GM23248 (cell line): ENCODE measurements around the gene MCEMP1. TPM values are rescaled to one million over a fixed set of nuclear protein-coding genes. Genes with fewer than 3 reads are reported as not detected.

Experiments used
- DNase-seq: peaks from one replicate; pipeline ENCODE4 v3.0.0-alpha.2; 2015
- H2AFZ ChIP-seq: fragments of 200-600 bp; sonication (generic); 2 replicates; pipeline ENCODE4 v1.6.1; 2016; ENCODE audit warnings: antibody characterized with exemption
- H3F3A ChIP-seq: fragments of 200-600 bp; sonication (generic); 2 replicates; pipeline ENCODE4 v1.6.1; 2016; ENCODE audit warnings: mild to moderate bottlenecking, antibody characterized with exemption, mixed run types; ENCODE audit not compliant: insufficient read depth
- H3K27ac ChIP-seq: fragments of 200-600 bp; sonication (generic); 2 replicates; pipeline ENCODE4 v1.5.1; 2016; ENCODE audit warnings: mild to moderate bottlenecking
- H3K27me3 ChIP-seq: fragments of 200-600 bp; sonication (generic); replicated peaks from 2 replicates; pipeline ENCODE4 v1.6.1; 2016; ENCODE audit warnings: mild to moderate bottlenecking; ENCODE audit not compliant: insufficient read depth
- H3K36me3 ChIP-seq: fragments of 200-600 bp; sonication (generic); 2 replicates; pipeline ENCODE4 v1.6.1; 2016; ENCODE audit warnings: low read depth, mild to moderate bottlenecking
- H3K4me1 ChIP-seq: fragments of 200-600 bp; sonication (generic); 2 replicates; pipeline ENCODE4 v1.6.1; 2016; ENCODE audit warnings: mild to moderate bottlenecking; ENCODE audit not compliant: insufficient read depth
- H3K4me2 ChIP-seq: fragments of 200-600 bp; sonication (generic); one replicate; pipeline ENCODE4 v1.6.1; 2016; ENCODE audit warnings: mild to moderate bottlenecking; ENCODE audit not compliant: unreplicated experiment
- H3K4me3 ChIP-seq: fragments of 200-600 bp; sonication (generic); 2 replicates; pipeline ENCODE4 v1.5.1; 2016; ENCODE audit warnings: mild to moderate bottlenecking
- H3K79me2 ChIP-seq: fragments of 200-600 bp; sonication (generic); 2 replicates; pipeline ENCODE4 v1.6.1; 2016; ENCODE audit warnings: mild to moderate bottlenecking; ENCODE audit not compliant: insufficient read depth
- H3K9ac ChIP-seq: fragments of 200-600 bp; sonication (generic); 2 replicates; pipeline ENCODE4 v1.6.1; 2016; ENCODE audit warnings: mild to moderate bottlenecking
- H3K9me2 ChIP-seq: fragments of 200-600 bp; sonication (generic); 2 replicates; pipeline ENCODE4 v1.6.1; 2016; ENCODE audit warnings: mixed run types, mild to moderate bottlenecking, moderate library complexity; ENCODE audit not compliant: insufficient read depth
- H3K9me3 ChIP-seq: fragments of 200-600 bp; sonication (generic); one replicate; pipeline ENCODE4 v1.6.1; 2017; ENCODE audit warnings: low read depth
- H4K20me1 ChIP-seq: fragments of 200-600 bp; sonication (generic); 2 replicates; pipeline ENCODE4 v1.6.0; 2016; ENCODE audit not compliant: insufficient read depth
- EZH2 ChIP-seq: fragments of 200-600 bp; sonication (generic); IDR thresholded peaks from 2 replicates; pipeline ENCODE4 v1.6.1; 2018; ENCODE audit warnings: antibody characterized with exemption, mild to moderate bottlenecking; ENCODE audit not compliant: insufficient read depth, poor library complexity, severe bottlenecking
- EZH2phosphoT487 ChIP-seq: fragments of 200-600 bp; sonication (generic); IDR thresholded peaks from 2 replicates; pipeline ENCODE4 v1.6.1; 2018; ENCODE audit warnings: antibody characterized with exemption, moderate library complexity, mild to moderate bottlenecking, low read depth; ENCODE audit not compliant: insufficient read depth
- WGBS, 2 experiments: methylation state at CpG; one replicate each; pipeline ENCODE4 v1.1.6; 2015 to 2017; ENCODE audit warnings: low lambda C conversion rate in 2 of 2, low coverage in 1 of 2; ENCODE audit errors: missing lambda C conversion rate in 2 of 2; 5-methylcytosine and 5-hydroxymethylcytosine counted together
- in situ Hi-C: fragments of 300-500 bp; cut with MboI; formaldehyde crosslinking; loops from 2 replicates; pipeline ENCODE4 v1.15.0; 2020
- polyA plus RNA-seq: library from polyadenylated mRNA; unstranded; fragments of >200 nt; fragmentation: Nextera tagmentation; extraction: Ambion mirVana; gene quantifications from 2 replicates; pipeline ENCODE4 v1.2.1, GENCODE V29; 2016
- total RNA-seq: library from RNA; depleted of rRNA; stranded (reverse); fragments of >200 nt; shearing (Covaris generic); gene quantifications from 2 replicates; pipeline ENCODE4 v1.2.3, GENCODE V29; 2014; rRNA removed

Gene MCEMP1
- total RNA-seq: not detected in 2 replicates
- not detected in 2 replicates for polyA plus RNA-seq

GRCh38 chr19:7676854-7677253 is at the start of gene MCEMP1:
Gene MCEMP1, plus strand, starts transcription at chr19:7677090. Its CDS starts 31 bp downstream, at chr19:7677121.
- Histone ChIP-seq H4K20me1 (no peaks in the 10 kb centered on the region), H3K9ac (no peak within 1 kb of the TSS), H3K27me3 (peaks cover 11% of the 10 kb centered on the region; the same call in 1 of the 2 replicates), H2AFZ (no peak within 1 kb of the TSS), H3K4me3 (no peak within 1 kb of the TSS), H3K9me3 (no peaks in the 10 kb centered on the region), H3F3A (no peaks in the 10 kb centered on the region), H3K4me1 (no peaks in the 10 kb centered on the region), H3K4me2 (no peak within 1 kb of the TSS), H3K79me2 (peaks cover 12% of the 10 kb centered on the region), H3K9me2 (no peaks in the 10 kb centered on the region), H3K36me3 (no peaks in the 10 kb centered on the region), H3K27ac (no peak within 1 kb of the TSS)
- WGBS, 2 experiments: 51 to 52% methylated on average over 10 of the region's 10 CpGs
- DNase-seq: no peak
- in situ Hi-C loops: loop anchor here (10.0 kb wide), 1 partner anchor 112 kb away; no protein-coding TSS in a partner anchor
- no peak for TF ChIP-seq EZH2
- no peak for TF ChIP-seq EZH2phosphoT487

GRCh38 chr19:7627166-7627565 is 49.7 kb upstream of the MCEMP1 start:
- H3K79me2 ChIP-seq: peaks cover 70% of the 10 kb centered on the region
- H3F3A ChIP-seq: no peaks in the 10 kb centered on the region
- H2AFZ ChIP-seq: no peak overlapping the region
- WGBS, 2 experiments: 87 to 89% methylated on average over 20 to 24 of the region's 24 CpGs
- H3K9me3 ChIP-seq: no peaks in the 10 kb centered on the region
- H3K36me3 ChIP-seq: no peaks in the 10 kb centered on the region
- H3K27ac ChIP-seq: no peak overlapping the region
- H3K27me3 ChIP-seq: no peaks in the 10 kb centered on the region
- no peak overlapping the region for H3K4me3 ChIP-seq
- in situ Hi-C loops: no loop called here
- H3K9ac ChIP-seq: no peak overlapping the region
- H3K4me1 ChIP-seq: peaks cover 14% of the 10 kb centered on the region
- no peaks in the 10 kb centered on the region for H3K9me2 ChIP-seq
- DNase-seq: no peak
- H4K20me1 ChIP-seq: no peaks in the 10 kb centered on the region
- TF ChIP-seq EZH2: no peak
- no peak for TF ChIP-seq EZH2phosphoT487
- no peak overlapping the region for H3K4me2 ChIP-seq

- WGBS, 2 experiments: 7% methylated on average over 15 of the region's 15 CpGs
- Histone ChIP-seq H2AFZ (peak overlapping the region; percentile 80), H4K20me1 (no peaks in the 10 kb centered on the region), H3K27ac (peak overlapping the region; percentile 56), H3K79me2 (peaks cover 70% of the 10 kb centered on the region), H3K4me2 (peak overlapping the region; percentile 89), H3K9ac (peak overlapping the region; percentile 100), H3K9me3 (no peaks in the 10 kb centered on the region), H3K4me3 (peak overlapping the region; percentile 96), H3K36me3 (no peaks in the 10 kb centered on the region), H3K9me2 (no peaks in the 10 kb centered on the region), H3K4me1 (peaks cover 14% of the 10 kb centered on the region), H3F3A (no peaks in the 10 kb centered on the region), H3K27me3 (no peaks in the 10 kb centered on the region)
- in situ Hi-C loops: no loop called here
- DNase-seq: peak; percentile 48
- TF ChIP-seq EZH2 (no peak), EZH2phosphoT487 (no peak)
These were observed 48.1 kb upstream of the MCEMP1 start for GRCh38 chr19:7628589-7629311.

- Histone ChIP-seq H3K4me2 (peak within 1 kb of the TSS; percentile 97), H3F3A (no peaks in the 10 kb centered on the region), H3K9me3 (no peaks in the 10 kb centered on the region), H4K20me1 (no peaks in the 10 kb centered on the region), H2AFZ (peak within 1 kb of the TSS; percentile 80), H3K9me2 (no peaks in the 10 kb centered on the region), H3K27ac (peak within 1 kb of the TSS; percentile 74), H3K9ac (peak within 1 kb of the TSS; percentile 100), H3K79me2 (peaks cover 70% of the 10 kb centered on the region), H3K36me3 (no peaks in the 10 kb centered on the region), H3K4me1 (peaks cover 14% of the 10 kb centered on the region), H3K4me3 (peak within 1 kb of the TSS; percentile 96), H3K27me3 (no peaks in the 10 kb centered on the region)
- peak; percentile 99 for DNase-seq
- WGBS, 2 experiments: 0 to 1% methylated on average over 38 to 40 of the region's 40 CpGs
- TF ChIP-seq EZH2: no peak
- no peak for TF ChIP-seq EZH2phosphoT487
- in situ Hi-C loops: no loop called here
These were observed 47.4 kb upstream of the MCEMP1 start, which contains the start of the genes PET100 and XAB2 for GRCh38 chr19:7629347-7630054. Gene PET100, plus strand, starts transcription at chr19:7629793. Its CDS starts 41 bp downstream, at chr19:7629834. Gene XAB2, minus strand, starts transcription at chr19:7629545. Its CDS starts 18 bp downstream, at chr19:7629527.
